H1 (cell line): ENCODE results near the gene LANCL3. TPM values are rescaled to one million over a fixed set of nuclear protein-coding genes. Genes with fewer than 3 reads are reported as not detected.

Experiments
- CTCF ChIA-PET: fragments of 300-600 bp; sonication (Branson Sonifier 250); formaldehyde crosslinking; loops from one replicate; lab custom pipeline; 2021; ENCODE audit not compliant: partially characterized antibody; lab: Charles Lee
- POLR2A ChIA-PET: fragments of 300-600 bp; sonication (Branson Sonifier 250); formaldehyde crosslinking; loops from one replicate; lab custom pipeline; 2021; ENCODE audit warnings: inconsistent platforms; ENCODE audit not compliant: partially characterized antibody; lab: Charles Lee
- DNase-seq, 2 experiments: peaks; one replicate each; pipeline versions ENCODE4 v3.0.0 to v3.0.0-alpha.2; 2010 to 2022; ENCODE audit warnings: low spot score in 2 of 2, low read depth in 1 of 2, mixed read lengths in 1 of 2
- FAIRE-seq: peaks from 2 replicates; lab custom pipeline; 2011; peaks lifted over from hg19 to GRCh38; lab: Jason Lieb, UNC
- H2AFZ ChIP-seq: 2 replicates; pipeline ENCODE4 v1.8.1; 2012; ENCODE audit warnings: low read length, inconsistent platforms
- H2AK5ac ChIP-seq: 2 replicates; pipeline ENCODE4 v1.6.1; 2013; ENCODE audit warnings: low read depth, low read length
- H2BK120ac ChIP-seq: replicated peaks from 2 replicates; pipeline ENCODE3; 2013; ENCODE audit warnings: low read depth, low read length, inconsistent platforms
- H2BK12ac ChIP-seq: 2 replicates; pipeline ENCODE4 v1.6.1; 2013; ENCODE audit warnings: low read depth, low read length
- H2BK15ac ChIP-seq: 2 replicates; pipeline ENCODE4 v1.6.1; 2013; ENCODE audit warnings: low read length
- H2BK20ac ChIP-seq: 2 replicates; pipeline ENCODE4 v1.6.1; 2013; ENCODE audit warnings: low read length
- H2BK5ac ChIP-seq: 2 replicates; pipeline ENCODE4 v1.6.1; 2013; ENCODE audit warnings: low read depth, low read length
- H3K14ac ChIP-seq: 2 replicates; pipeline ENCODE4 v1.6.1; 2013; ENCODE audit warnings: inconsistent platforms; ENCODE audit not compliant: insufficient read length
- H3K18ac ChIP-seq: 2 replicates; pipeline ENCODE4 v1.6.1; 2013; ENCODE audit warnings: low read length; ENCODE audit errors: extremely low read depth
- H3K23ac ChIP-seq: 2 replicates; pipeline ENCODE4 v1.6.1; 2013; ENCODE audit warnings: inconsistent platforms; ENCODE audit not compliant: insufficient read length
- H3K23me2 ChIP-seq: 2 replicates; pipeline ENCODE4 v1.6.1; 2013; ENCODE audit warnings: low read depth, low read length
- H3K27ac ChIP-seq: 2 replicates; pipeline ENCODE4 v1.6.1; 2011; ENCODE audit warnings: low read depth, low read length, inconsistent platforms
- H3K27me3 ChIP-seq, 4 experiments: replicated peaks in 1 of 4; 1 replicate in 1 of 4; 2 replicates in 3 of 4; pipeline versions ENCODE4 v1.6.1 to v1.8.1; 2011 to 2013; ENCODE audit warnings: low read length in 3 of 4, mild to moderate bottlenecking in 3 of 4, inconsistent platforms in 2 of 4, mixed read lengths in 2 of 4, moderate library complexity in 1 of 4; ENCODE audit not compliant: control insufficient read depth in 3 of 4, insufficient read depth in 3 of 4; ENCODE audit errors: extremely low read depth in 1 of 4
- H3K36me3 ChIP-seq, 4 experiments: 2 replicates each; pipeline versions ENCODE4 v1.6.1 to v1.8.1; 2011 to 2013; ENCODE audit warnings: mild to moderate bottlenecking in 4 of 4, low read length in 3 of 4, moderate library complexity in 2 of 4, control low read depth in 1 of 4, inconsistent platforms in 1 of 4; ENCODE audit not compliant: insufficient read depth in 4 of 4, control insufficient read depth in 2 of 4
- H3K4ac ChIP-seq: replicated peaks from 2 replicates; pipeline ENCODE3; 2013; ENCODE audit warnings: low read length, low read depth, mixed read lengths, inconsistent platforms; ENCODE audit not compliant: insufficient read length
- H3K4me1 ChIP-seq, 4 experiments: replicated peaks in 1 of 4; 1 replicate in 1 of 4; 2 replicates in 3 of 4; pipeline versions ENCODE4 v1.6.1 to v1.8.1; 2011 to 2013; ENCODE audit warnings: low read length in 3 of 4, inconsistent platforms in 2 of 4, mixed read lengths in 1 of 4; ENCODE audit not compliant: insufficient read depth in 4 of 4, control insufficient read depth in 3 of 4
- H3K4me2 ChIP-seq, 2 experiments: 2 replicates each; pipeline versions ENCODE4 v1.6.1 to v1.8.1; 2011 to 2013; ENCODE audit warnings: low read depth in 2 of 2, low read length in 2 of 2, control low read depth in 1 of 2, inconsistent platforms in 1 of 2, mild to moderate bottlenecking in 1 of 2; ENCODE audit not compliant: insufficient read depth in 1 of 2
- H3K4me3 ChIP-seq, 4 experiments: fragments of 200-600, 300-600 bp in 1 of 4; sonication (generic), shearing (Covaris generic), sonication (Bioruptor Twin) in 1 of 4; 2 replicates each; pipeline versions ENCODE4 v1.5.1 to v1.8.1; 2011 to 2016; ENCODE audit warnings: low read length in 4 of 4, low read depth in 3 of 4, control low read depth in 2 of 4, inconsistent platforms in 2 of 4, mild to moderate bottlenecking in 2 of 4, mixed read lengths in 1 of 4, moderate library complexity in 1 of 4; ENCODE audit not compliant: insufficient read depth in 2 of 4; ENCODE audit errors: extremely low read depth in 1 of 4
- H3K56ac ChIP-seq: replicated peaks from 2 replicates; pipeline ENCODE3; 2013; ENCODE audit warnings: low read depth, mild to moderate bottlenecking, mixed read lengths, low read length, inconsistent platforms; ENCODE audit not compliant: insufficient read length
- H3K79me1 ChIP-seq: 2 replicates; pipeline ENCODE4 v1.6.1; 2013; ENCODE audit warnings: low read depth, low read length, control low read depth
- H3K79me2 ChIP-seq, 2 experiments: 2 replicates each; pipeline versions ENCODE4 v1.6.1 to v1.8.1; 2012 to 2013; ENCODE audit warnings: low read length in 2 of 2, mild to moderate bottlenecking in 2 of 2, inconsistent platforms in 1 of 2; ENCODE audit not compliant: insufficient read depth in 2 of 2, control insufficient read depth in 1 of 2
- H3K9ac ChIP-seq, 4 experiments: replicated peaks in 1 of 4; 1 replicate in 1 of 4; 2 replicates in 3 of 4; pipeline versions ENCODE4 v1.6.1 to v1.8.1; 2011 to 2013; ENCODE audit warnings: low read depth in 3 of 4, low read length in 3 of 4, control low read depth in 2 of 4, mild to moderate bottlenecking in 2 of 4, moderate library complexity in 2 of 4, inconsistent platforms in 1 of 4; ENCODE audit errors: extremely low read depth in 1 of 4
- H3K9me3 ChIP-seq, 2 experiments: 2 replicates each; pipeline versions ENCODE4 v1.6.1 to v1.8.1; 2012 to 2013; ENCODE audit warnings: mild to moderate bottlenecking in 2 of 2, moderate library complexity in 2 of 2, control low read depth in 1 of 2, inconsistent platforms in 1 of 2, low read depth in 1 of 2, low read length in 1 of 2, mixed read lengths in 1 of 2; ENCODE audit not compliant: insufficient read depth in 2 of 2
- H4K20me1 ChIP-seq, 2 experiments: replicated peaks in 1 of 2; 2 replicates each; pipeline versions ENCODE3 to v1.8.1; 2011 to 2013; ENCODE audit warnings: inconsistent platforms in 2 of 2, low read length in 2 of 2, mild to moderate bottlenecking in 1 of 2; ENCODE audit not compliant: insufficient read depth in 2 of 2, control insufficient read depth in 1 of 2
- H4K5ac ChIP-seq: 2 replicates; pipeline ENCODE4 v1.6.1; 2013; ENCODE audit warnings: low read length, low read depth, mixed read lengths, inconsistent platforms; ENCODE audit not compliant: insufficient read length
- H4K8ac ChIP-seq: 2 replicates; pipeline ENCODE4 v1.8.0; 2013; ENCODE audit warnings: mild to moderate bottlenecking, moderate library complexity, low read length, inconsistent platforms; ENCODE audit not compliant: insufficient read depth; ENCODE audit errors: extremely low read depth
- H4K91ac ChIP-seq: replicated peaks from 2 replicates; pipeline ENCODE3; 2013; ENCODE audit warnings: low read length, mixed read lengths, inconsistent platforms; ENCODE audit not compliant: insufficient read length
- ASH2L ChIP-seq: fragments of 200-600, 300-600 bp; sonication (generic); IDR thresholded peaks from one replicate; pipeline ENCODE4 v1.7.1; 2017; ENCODE audit warnings: low read length
- ATF2 ChIP-seq: IDR thresholded peaks from 2 replicates; pipeline ENCODE4 v1.6.1; 2012; ENCODE audit warnings: low read length, inconsistent platforms
- CHD2 ChIP-seq: IDR thresholded peaks from 2 replicates; pipeline ENCODE4 v1.6.1; 2012; ENCODE audit warnings: low read length, improper control_type of control experiment
- EGR1 ChIP-seq: IDR thresholded peaks from 2 replicates; pipeline ENCODE4 v1.6.1; 2011; ENCODE audit warnings: low read depth, low read length, borderline replicate concordance
- MAX ChIP-seq: IDR thresholded peaks from 2 replicates; pipeline ENCODE4 v1.6.1; 2012; ENCODE audit warnings: inconsistent platforms
- RAD21 ChIP-seq, 2 experiments: IDR thresholded peaks in 1 of 2; conservative IDR thresholded peaks in 1 of 2; 2 replicates each; pipeline ENCODE4 v1.6.1; 2011; ENCODE audit warnings: low read depth in 2 of 2, low read length in 2 of 2, improper control_type of control experiment in 1 of 2, inconsistent platforms in 1 of 2, mild to moderate bottlenecking in 1 of 2, moderate library complexity in 1 of 2
- SAP30 ChIP-seq: fragments of 300-600 bp; sonication (generic); IDR thresholded peaks from 2 replicates; pipeline ENCODE4 v1.7.1; 2012; ENCODE audit warnings: low read length, moderate library complexity, mild to moderate bottlenecking, inconsistent platforms; ENCODE audit not compliant: insufficient read depth, insufficient replicate concordance
- SRF ChIP-seq: IDR thresholded peaks from 2 replicates; pipeline ENCODE4 v1.6.1; 2011; ENCODE audit warnings: mild to moderate bottlenecking, low read depth, low read length, moderate library complexity
- SUZ12 ChIP-seq: fragments of 200-600 bp; sonication (generic); IDR thresholded peaks from 2 replicates; pipeline ENCODE4 v1.6.1; 2012; ENCODE audit warnings: mild to moderate bottlenecking, inconsistent platforms, low read length, moderate library complexity, mixed read lengths
- WGBS, 2 experiments: shearing (Covaris generic) in 1 of 2; methylation state at CpG; one replicate each; pipeline versions ENCODE4 v1.1.6 to v1.1.7; 2013 to 2015; ENCODE audit warnings: low lambda C conversion rate in 2 of 2, mixed read lengths in 2 of 2, inconsistent platforms in 1 of 2, low coverage in 1 of 2, missing lambda C conversion rate in 1 of 2; ENCODE audit not compliant: insufficient replicate concordance in 2 of 2, insufficient coverage in 1 of 2, insufficient read length in 1 of 2; ENCODE audit errors: extremely low coverage in 1 of 2, missing lambda C conversion rate in 1 of 2; 5-methylcytosine and 5-hydroxymethylcytosine counted together
- polyA plus RNA-seq, 7 experiments: library from polyadenylated mRNA; depleted of rRNA in 3 of 7; stranded (reverse) in 5 of 7; unstranded in 2 of 7; fragments of >200 nt in 5 of 7; fragments of 200-250 nt in 2 of 7; gene quantifications; 1 replicate in 5 of 7; 2 replicates in 1 of 7; 4 replicates in 1 of 7; pipeline versions ENCODE4 v1.2.1 to v1.2.3, GENCODE V29; 2011 to 2013; ENCODE audit warnings: missing spikeins in 2 of 7, mixed read lengths in 2 of 7
- total RNA-seq: library from RNA; stranded (reverse); fragmentation: NEBNext Ultra II Directional; extraction: Animal tissue kit (Norgen Biotek cat#: 25700); gene quantifications from 2 replicates; pipeline ENCODE4 v1.2.1, GENCODE V29; 2021

The LANCL3 gene
- total and polyA plus RNA-seq, 2 of the 8 experiments (the other 6 are each of a cell fraction or from before 2014, with no cell fraction given): 0.11 to 0.37 TPM

GRCh38 chrX:37541991-37542390 is 29.5 kb upstream of the LANCL3 start:
- no peak overlapping the region for H3K23ac ChIP-seq
- no peak overlapping the region for H3K14ac ChIP-seq
- CTCF ChIA-PET: no interaction called here
- H3K79me1 ChIP-seq: no peaks in the 10 kb centered on the region
- H2AK5ac ChIP-seq: no peak overlapping the region
- H3K4me1 ChIP-seq: no peaks in the 10 kb centered on the region
- H3K27me3 ChIP-seq: no peaks in the 10 kb centered on the region
- H4K8ac ChIP-seq: no peak overlapping the region
- FAIRE-seq (no peak), DNase-seq (no peak)
- TF ChIP-seq RAD21 (IDR thresholded peaks at IDR 0.05 in 1 of 2, conservative IDR thresholded peaks at IDR 0.05 in 1 of 2; ENCODE audit: low read depth in 2 of 2, low read length in 2 of 2): no peak
- TF ChIP-seq CHD2: no peak
- TF ChIP-seq SAP30: no peak
- no peak for TF ChIP-seq SRF
- no peak for TF ChIP-seq ASH2L
- no peak for TF ChIP-seq EGR1
- no peak for TF ChIP-seq SUZ12
- no peak for TF ChIP-seq ATF2
- TF ChIP-seq MAX: no peak
- H3K9me3 ChIP-seq: peaks cover 0 to 11% of the 10 kb centered on the region in 2 experiments; a peak in 1 of 4 replicates
- no peak overlapping the region for H2BK20ac ChIP-seq
- WGBS, 2 experiments: 100% methylated on average over 1 of the region's 11 CpGs; no CpG with 5 or more reads in 1 of the 2 experiments
- POLR2A ChIA-PET: no interaction called here
- H2BK5ac ChIP-seq: no peak overlapping the region
- no peak overlapping the region for H2BK15ac ChIP-seq
- H3K79me2 ChIP-seq: no peaks in the 10 kb centered on the region
- no peaks in the 10 kb centered on the region for H4K20me1 ChIP-seq
- H4K5ac ChIP-seq: no peak overlapping the region
- no peak overlapping the region for H3K56ac ChIP-seq
- H3K4ac ChIP-seq: no peak overlapping the region
- H3K23me2 ChIP-seq: no peaks in the 10 kb centered on the region
- no peak overlapping the region for H3K9ac ChIP-seq
- no peak overlapping the region for H4K91ac ChIP-seq
- H3K18ac ChIP-seq: no peak overlapping the region
- no peaks in the 10 kb centered on the region for H3K36me3 ChIP-seq
- H2BK12ac ChIP-seq: no peak overlapping the region
- no peak overlapping the region for H2AFZ ChIP-seq
- no peak overlapping the region for H3K4me2 ChIP-seq
- no peak overlapping the region for H3K27ac ChIP-seq
- no peak overlapping the region for H3K4me3 ChIP-seq
- no peak overlapping the region for H2BK120ac ChIP-seq
